ENCODE measurements around the gene PLPP4.

GRCh38 chr10:120548210-120548609 lies 91.2 kb downstream of the PLPP4 start:
- no peak for TF ChIP-seq CTCF (IDR thresholded peaks at IDR 0.05)
- no peak for TF ChIP-seq POLR2A (IDR thresholded peaks at IDR 0.05)
- TF ChIP-seq POLR2AphosphoS5 (IDR thresholded peaks at IDR 0.05) = no peak

All from transverse colon (tissue), 4 donors.